Activated CD8-positive, alpha-beta T cell treated with anti-CD3 and anti-CD28 coated beads for 36 hours (primary cell): ENCODE data around the gene DLG2. TPM values are rescaled to one million over a fixed set of nuclear protein-coding genes. Genes with fewer than 3 reads are reported as not detected.

ENCODE experiments used
- ATAC-seq: fragments of 200-7000 bp; cut with Tn5 transposase; one replicate; pipeline ENCODE4 v1.10.0; 2021; ENCODE audit warnings: mild to moderate bottlenecking, moderate library complexity
- CTCF ChIA-PET: fragments of 350-600 bp; sonication (Branson Sonifier 250); formaldehyde crosslinking; loops from one replicate; lab custom pipeline; 2021; ENCODE audit warnings: antibody characterized with exemption; lab: Charles Lee
- POLR2A ChIA-PET: fragments of 350-600 bp; sonication (Branson Sonifier 250); formaldehyde crosslinking; loops from one replicate; lab custom pipeline; 2021; ENCODE audit warnings: antibody characterized with exemption; lab: Charles Lee
- DNase-seq: peaks from one replicate; pipeline ENCODE4 v3.0.0-alpha.2; 2020
- H3K27ac Mint-ChIP-seq: one replicate; pipeline ENCODE4 v1.8.0; 2021; ENCODE audit warnings: mild to moderate bottlenecking, mixed read lengths
- H3K27me3 Mint-ChIP-seq: one replicate; pipeline ENCODE4 v1.8.0; 2021; ENCODE audit warnings: mixed read lengths
- H3K36me3 Mint-ChIP-seq: one replicate; pipeline ENCODE4 v1.8.0; 2021; ENCODE audit warnings: low read depth, mixed read lengths
- H3K4me1 Mint-ChIP-seq: one replicate; pipeline ENCODE4 v1.8.0; 2021; ENCODE audit warnings: low read depth, mixed read lengths
- H3K4me3 Mint-ChIP-seq: one replicate; pipeline ENCODE4 v1.8.0; 2021; ENCODE audit warnings: mild to moderate bottlenecking, moderate library complexity, mixed read lengths
- H3K9me3 Mint-ChIP-seq: one replicate; pipeline ENCODE4 v1.8.0; 2021; ENCODE audit warnings: mixed read lengths
- intact Hi-C: fragments of 100-400 bp; cut with micrococcal nuclease; formaldehyde crosslinking; loops from one replicate; pipeline ENCODE4 v1.10.0; 2022
- total RNA-seq, 2 experiments: library from RNA; stranded (reverse); gene quantifications; one replicate each; pipeline ENCODE4 v1.2.3, GENCODE V29; 2021
- TF ChIP-seq, protein P1 (sequence below): fragments of 200-600 bp; IDR thresholded peaks from one replicate; pipeline ENCODE4 v1.8.0; 2022; ENCODE audit warnings: antibody characterized with exemption, mild to moderate bottlenecking

Gene DLG2
- total RNA-seq, 2 experiments from 2014 or later = 2.2 to 2.6 TPM

GRCh38 chr11:85165819-85166218 lies 461.3 kb downstream of the DLG2 start:
- intact Hi-C loops = no loop called here
- no peaks in the 10 kb centered on the region for H3K4me1 Mint-ChIP-seq
- H3K27me3 Mint-ChIP-seq = no peaks in the 10 kb centered on the region
- TF ChIP-seq, protein P1, sequence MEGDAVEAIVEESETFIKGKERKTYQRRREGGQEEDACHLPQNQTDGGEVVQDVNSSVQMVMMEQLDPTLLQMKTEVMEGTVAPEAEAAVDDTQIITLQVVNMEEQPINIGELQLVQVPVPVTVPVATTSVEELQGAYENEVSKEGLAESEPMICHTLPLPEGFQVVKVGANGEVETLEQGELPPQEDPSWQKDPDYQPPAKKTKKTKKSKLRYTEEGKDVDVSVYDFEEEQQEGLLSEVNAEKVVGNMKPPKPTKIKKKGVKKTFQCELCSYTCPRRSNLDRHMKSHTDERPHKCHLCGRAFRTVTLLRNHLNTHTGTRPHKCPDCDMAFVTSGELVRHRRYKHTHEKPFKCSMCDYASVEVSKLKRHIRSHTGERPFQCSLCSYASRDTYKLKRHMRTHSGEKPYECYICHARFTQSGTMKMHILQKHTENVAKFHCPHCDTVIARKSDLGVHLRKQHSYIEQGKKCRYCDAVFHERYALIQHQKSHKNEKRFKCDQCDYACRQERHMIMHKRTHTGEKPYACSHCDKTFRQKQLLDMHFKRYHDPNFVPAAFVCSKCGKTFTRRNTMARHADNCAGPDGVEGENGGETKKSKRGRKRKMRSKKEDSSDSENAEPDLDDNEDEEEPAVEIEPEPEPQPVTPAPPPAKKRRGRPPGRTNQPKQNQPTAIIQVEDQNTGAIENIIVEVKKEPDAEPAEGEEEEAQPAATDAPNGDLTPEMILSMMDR = no peak
- ATAC-seq (no peak), DNase-seq (no peak)
- no peaks in the 10 kb centered on the region for H3K36me3 Mint-ChIP-seq
- no peak overlapping the region for H3K4me3 Mint-ChIP-seq
- ChIA-PET CTCF (no interaction called here), POLR2A (no interaction called here)
- H3K27ac Mint-ChIP-seq = no peak overlapping the region
- peaks cover 11% of the 10 kb centered on the region for H3K9me3 Mint-ChIP-seq

GRCh38 chr11:85164743-85165142 lies 462.4 kb downstream of the DLG2 start:
- Mint-ChIP-seq H3K27me3 (no peaks in the 10 kb centered on the region), H3K36me3 (no peaks in the 10 kb centered on the region), H3K27ac (no peak overlapping the region), H3K4me3 (no peak overlapping the region), H3K4me1 (no peaks in the 10 kb centered on the region), H3K9me3 (peaks cover 8% of the 10 kb centered on the region)
- TF ChIP-seq, protein P1 = no peak
- ATAC-seq (no peak), DNase-seq (no peak)
- ChIA-PET POLR2A (no interaction called here), CTCF (no interaction called here)
- intact Hi-C loops = no loop called here

- Mint-ChIP-seq H3K4me1 (no peaks in the 10 kb centered on the region), H3K27me3 (no peaks in the 10 kb centered on the region), H3K9me3 (peaks cover 16% of the 10 kb centered on the region), H3K27ac (no peak overlapping the region), H3K4me3 (no peak overlapping the region), H3K36me3 (no peaks in the 10 kb centered on the region)
- ATAC-seq = no peak
- TF ChIP-seq, protein P1 = no peak
- DNase-seq = no peak
- CTCF ChIA-PET = no interaction called here
- POLR2A ChIA-PET = no interaction called here
- intact Hi-C loops = no loop called here
Measured at GRCh38 chr11:85154294-85154693, 472.9 kb downstream of the DLG2 start.

DNA sequence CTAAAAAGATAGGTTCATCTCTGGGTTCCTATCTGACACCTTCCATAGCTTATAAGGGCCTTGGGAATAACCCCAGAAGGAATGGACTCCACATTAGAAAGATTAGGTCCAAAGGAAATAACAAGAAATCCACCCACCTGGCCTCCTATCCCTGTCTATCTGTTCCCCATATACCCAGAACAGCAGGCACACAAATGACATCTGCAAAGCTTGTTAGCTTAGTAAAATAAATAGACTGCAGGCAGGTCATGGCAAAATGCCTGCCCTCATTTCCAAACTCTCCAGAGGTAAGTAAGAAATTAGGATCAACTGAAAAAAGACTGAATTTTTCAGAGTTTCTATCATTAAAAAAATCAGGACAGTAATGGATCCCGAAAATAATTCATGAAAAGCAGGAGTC lies 489.5 kb downstream of the DLG2 start:
- DNase-seq = no peak
- Mint-ChIP-seq H3K36me3 (peaks cover 1% of the 10 kb centered on the region), H3K4me3 (no peak overlapping the region), H3K27me3 (no peaks in the 10 kb centered on the region), H3K9me3 (peaks cover 34% of the 10 kb centered on the region), H3K27ac (no peak overlapping the region), H3K4me1 (no peaks in the 10 kb centered on the region)
- intact Hi-C loops = no loop called here
- ChIA-PET CTCF (no interaction called here), POLR2A (no interaction called here)
- no peak for ATAC-seq
- TF ChIP-seq, protein P1 = no peak

- TF ChIP-seq, protein P1 = no peak
- ATAC-seq = no peak
- Mint-ChIP-seq H3K4me3 (no peak overlapping the region), H3K4me1 (no peaks in the 10 kb centered on the region), H3K36me3 (peaks cover 1% of the 10 kb centered on the region), H3K9me3 (peaks cover 23% of the 10 kb centered on the region), H3K27me3 (no peaks in the 10 kb centered on the region), H3K27ac (no peak overlapping the region)
- POLR2A ChIA-PET = no interaction called here
- intact Hi-C loops = no loop called here
- DNase-seq = no peak
- CTCF ChIA-PET = no interaction called here
Measured at GRCh38 chr11:85133636-85134035, 493.5 kb downstream of the DLG2 start.
